Mesothelial cell of epicardium (in vitro differentiated cells): ENCODE measurements around the gene CLSTN2. TPM values are rescaled to one million over a fixed set of nuclear protein-coding genes. Genes with fewer than 3 reads are reported as not detected.

Source experiments
- DNase-seq, 2 experiments: peaks; one replicate each; pipeline ENCODE4 v3.0.0; 2021; ENCODE audit warnings: low spot score in 2 of 2; ENCODE audit not compliant: unreplicated experiment in 2 of 2
- H3K27ac Mint-ChIP-seq: 2 replicates; pipeline ENCODE4 v1.8.0; 2021; ENCODE audit warnings: mixed read lengths
- H3K27me3 Mint-ChIP-seq: 2 replicates; pipeline ENCODE4 v1.8.0; 2021; ENCODE audit warnings: low read depth, mixed read lengths
- H3K36me3 Mint-ChIP-seq: 2 replicates; pipeline ENCODE4 v1.8.0; 2021; ENCODE audit warnings: mixed read lengths
- H3K4me1 Mint-ChIP-seq: 2 replicates; pipeline ENCODE4 v1.8.0; 2021; ENCODE audit warnings: mixed read lengths
- H3K4me3 Mint-ChIP-seq: 2 replicates; pipeline ENCODE4 v1.8.0; 2021; ENCODE audit warnings: mild to moderate bottlenecking, moderate library complexity, mixed read lengths
- H3K9me3 Mint-ChIP-seq: 2 replicates; pipeline ENCODE4 v1.8.0; 2021; ENCODE audit warnings: mixed read lengths
- total RNA-seq: library from RNA; stranded (reverse); gene quantifications from 3 replicates; pipeline ENCODE4 v1.2.1, GENCODE V29; 2021
- TF ChIP-seq, protein P1 (sequence below): fragments of 200-600 bp; sonication (generic); IDR thresholded peaks from one replicate; pipeline ENCODE4 v1.5.0; 2021; ENCODE audit warnings: antibody characterized with exemption; ENCODE audit not compliant: unreplicated experiment

CLSTN2 gene
- total RNA-seq, 1 donor from 2014 or later: 18.2 TPM

GRCh38 chr3:140177943-140178342, 243.0 kb downstream of the CLSTN2 start:
- TF ChIP-seq, protein P1, sequence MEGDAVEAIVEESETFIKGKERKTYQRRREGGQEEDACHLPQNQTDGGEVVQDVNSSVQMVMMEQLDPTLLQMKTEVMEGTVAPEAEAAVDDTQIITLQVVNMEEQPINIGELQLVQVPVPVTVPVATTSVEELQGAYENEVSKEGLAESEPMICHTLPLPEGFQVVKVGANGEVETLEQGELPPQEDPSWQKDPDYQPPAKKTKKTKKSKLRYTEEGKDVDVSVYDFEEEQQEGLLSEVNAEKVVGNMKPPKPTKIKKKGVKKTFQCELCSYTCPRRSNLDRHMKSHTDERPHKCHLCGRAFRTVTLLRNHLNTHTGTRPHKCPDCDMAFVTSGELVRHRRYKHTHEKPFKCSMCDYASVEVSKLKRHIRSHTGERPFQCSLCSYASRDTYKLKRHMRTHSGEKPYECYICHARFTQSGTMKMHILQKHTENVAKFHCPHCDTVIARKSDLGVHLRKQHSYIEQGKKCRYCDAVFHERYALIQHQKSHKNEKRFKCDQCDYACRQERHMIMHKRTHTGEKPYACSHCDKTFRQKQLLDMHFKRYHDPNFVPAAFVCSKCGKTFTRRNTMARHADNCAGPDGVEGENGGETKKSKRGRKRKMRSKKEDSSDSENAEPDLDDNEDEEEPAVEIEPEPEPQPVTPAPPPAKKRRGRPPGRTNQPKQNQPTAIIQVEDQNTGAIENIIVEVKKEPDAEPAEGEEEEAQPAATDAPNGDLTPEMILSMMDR: no peak
- H3K9me3 Mint-ChIP-seq: no peaks in the 10 kb centered on the region
- peak overlapping the region; percentile 25 for H3K27ac Mint-ChIP-seq

GRCh38 chr3:140178482-140178881, 243.5 kb downstream of the CLSTN2 start:
- Mint-ChIP-seq H3K4me3 (no peak overlapping the region), H3K27me3 (peaks cover 38% of the 10 kb centered on the region), H3K27ac (peak overlapping the region; percentile 27), H3K4me1 (peaks cover 40% of the 10 kb centered on the region), H3K36me3 (no peaks in the 10 kb centered on the region), H3K9me3 (no peaks in the 10 kb centered on the region)
- no peak for DNase-seq
- TF ChIP-seq, protein P1: no peak

More at GRCh38 chr3:140177943-140178342, 243.0 kb downstream of the CLSTN2 start:
- Mint-ChIP-seq H3K4me1 (peaks cover 40% of the 10 kb centered on the region), H3K27me3 (peaks cover 36% of the 10 kb centered on the region), H3K4me3 (no peak overlapping the region), H3K36me3 (no peaks in the 10 kb centered on the region)
- no peak for DNase-seq

GRCh38 chr3:140180603-140181002, 245.6 kb downstream of the CLSTN2 start:
- no peak overlapping the region for H3K27ac Mint-ChIP-seq
- H3K36me3 Mint-ChIP-seq: no peaks in the 10 kb centered on the region
- peaks cover 45% of the 10 kb centered on the region for H3K4me1 Mint-ChIP-seq

DNA sequence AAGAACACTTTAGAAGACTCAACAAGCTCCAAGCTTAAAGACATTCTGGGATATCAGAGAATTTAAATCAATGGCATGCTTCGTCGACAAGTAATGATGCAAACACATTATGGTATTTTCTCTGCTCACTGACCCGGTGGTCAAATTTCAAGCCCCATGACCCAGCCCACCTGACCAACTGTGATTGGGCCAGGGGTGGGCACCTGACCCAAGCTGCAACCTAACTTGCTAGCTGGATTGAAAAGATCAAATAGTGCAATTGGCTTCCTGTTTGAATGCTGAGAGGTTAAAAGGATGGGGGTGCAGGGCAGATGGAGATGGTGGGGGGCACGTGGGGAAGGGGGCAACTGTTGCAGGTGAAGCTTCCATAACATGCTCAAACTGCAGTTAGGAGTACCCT, 250.4 kb downstream of the CLSTN2 start:
- H3K27ac Mint-ChIP-seq: no peak overlapping the region
- H3K36me3 Mint-ChIP-seq: no peaks in the 10 kb centered on the region
- H3K4me3 Mint-ChIP-seq: no peak overlapping the region
- H3K4me1 Mint-ChIP-seq: peaks cover 35% of the 10 kb centered on the region
- TF ChIP-seq, protein P1: no peak
- no peak for DNase-seq
- peaks cover 33% of the 10 kb centered on the region for H3K27me3 Mint-ChIP-seq
- H3K9me3 Mint-ChIP-seq: no peaks in the 10 kb centered on the region

More at GRCh38 chr3:140180603-140181002, 245.6 kb downstream of the CLSTN2 start:
- no peaks in the 10 kb centered on the region for H3K9me3 Mint-ChIP-seq
- H3K27me3 Mint-ChIP-seq: peaks cover 37% of the 10 kb centered on the region
- no peak for DNase-seq
- TF ChIP-seq, protein P1: no peak
- H3K4me3 Mint-ChIP-seq: no peak overlapping the region

DNA sequence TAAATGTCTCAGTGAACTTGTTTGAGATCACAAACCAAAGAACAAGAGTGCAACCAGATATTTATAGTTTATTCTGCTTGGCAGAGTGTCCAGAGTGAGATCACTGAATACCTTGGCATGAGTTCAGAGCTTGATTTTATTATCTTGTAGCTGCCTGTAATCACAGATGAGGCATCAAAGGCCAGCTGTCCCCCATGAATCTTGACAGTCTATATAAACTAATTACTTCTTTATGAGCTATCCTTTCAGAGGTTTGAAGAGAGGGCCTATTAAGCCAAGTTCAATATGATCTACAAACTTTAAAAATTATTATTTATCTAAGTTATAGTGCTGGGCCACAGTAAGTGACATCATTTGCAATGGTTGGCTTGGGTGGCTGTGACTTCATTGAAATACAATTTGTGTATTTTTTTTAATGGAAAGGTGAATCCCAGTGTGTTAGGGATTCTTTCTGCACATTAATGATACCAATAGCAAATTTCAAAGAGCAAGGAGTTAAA, 251.5 kb downstream of the CLSTN2 start:
- Mint-ChIP-seq H3K4me3 (no peak overlapping the region), H3K4me1 (peaks cover 29% of the 10 kb centered on the region), H3K36me3 (no peaks in the 10 kb centered on the region), H3K27ac (no peak overlapping the region), H3K9me3 (peaks cover 1% of the 10 kb centered on the region), H3K27me3 (peaks cover 31% of the 10 kb centered on the region)
- DNase-seq: no peak
- TF ChIP-seq, protein P1: no peak

- peaks cover 33% of the 10 kb centered on the region for H3K27me3 Mint-ChIP-seq
- TF ChIP-seq, protein P1: no peak
- peak overlapping the region; percentile 26 for H3K27ac Mint-ChIP-seq
- peaks cover 28% of the 10 kb centered on the region for H3K4me1 Mint-ChIP-seq
- no peaks in the 10 kb centered on the region for H3K36me3 Mint-ChIP-seq
- peaks cover 7% of the 10 kb centered on the region for H3K9me3 Mint-ChIP-seq
- no peak for DNase-seq
- H3K4me3 Mint-ChIP-seq: no peak overlapping the region
These were observed 252.0 kb downstream of the CLSTN2 start for GRCh38 chr3:140187028-140187427.
